NCI-H1694 (cell line): ENCODE measurements around the gene MTHFSD.

Experiments used
- DNase-seq: peaks from one replicate; lab custom pipeline; 2025; lab: John Stamatoyannopoulos, UW

The MTHFSD gene

DNA sequence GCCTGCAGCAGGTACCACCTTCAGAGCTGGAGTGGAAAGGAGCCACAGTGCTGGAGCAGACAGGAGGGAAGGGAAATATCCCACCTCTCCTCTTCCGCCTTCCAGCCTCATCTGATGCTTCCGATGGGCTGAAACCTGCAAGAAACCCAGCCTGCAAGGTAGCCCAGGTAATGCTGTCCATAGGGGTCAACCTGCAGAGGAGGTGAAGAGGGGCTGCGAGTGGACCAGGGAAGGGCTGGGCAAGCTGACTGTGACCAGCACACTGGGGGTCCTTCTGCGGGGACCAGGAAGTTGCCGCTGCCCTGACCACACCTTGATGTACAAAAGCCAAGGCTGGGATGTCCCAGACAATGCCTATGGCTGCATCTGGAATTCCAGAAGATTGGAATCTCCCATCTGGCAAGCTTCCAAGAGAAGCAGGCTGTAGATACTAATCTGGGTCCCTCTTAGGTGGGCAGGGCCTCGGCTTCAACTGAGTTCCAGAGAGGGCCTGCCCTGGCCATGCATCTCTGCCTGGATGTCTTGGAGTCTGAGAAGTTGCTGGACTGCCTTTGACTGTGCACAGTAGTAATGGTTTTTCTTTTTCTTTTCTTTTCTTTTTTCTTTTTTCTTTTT is 29.1 kb upstream of the MTHFSD start:
- DNase-seq, result no peak

DNA sequence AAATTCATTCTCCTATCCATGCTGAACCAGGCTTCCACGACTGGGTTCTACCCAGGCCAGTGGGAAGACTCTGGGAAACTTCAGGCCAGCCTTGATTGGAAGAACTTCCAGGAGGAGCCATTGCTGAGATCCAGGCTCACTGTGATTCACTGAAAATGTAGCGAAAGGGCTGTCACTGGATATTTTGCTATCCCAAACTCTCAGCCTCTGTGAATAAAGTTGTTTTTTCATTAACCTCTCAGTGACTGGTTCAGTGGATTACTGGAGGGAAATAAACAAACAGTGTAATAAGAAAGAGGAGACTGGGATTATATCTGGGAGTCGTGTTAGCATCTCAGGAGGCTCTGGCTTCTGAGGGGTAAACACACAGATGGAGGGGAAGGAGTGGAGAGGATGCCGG is 26.4 kb upstream of the MTHFSD start:
- no peak for DNase-seq

- no peak for DNase-seq
These were observed 25.7 kb upstream of the MTHFSD start for GRCh38 chr16:86580791-86581170.

DNA sequence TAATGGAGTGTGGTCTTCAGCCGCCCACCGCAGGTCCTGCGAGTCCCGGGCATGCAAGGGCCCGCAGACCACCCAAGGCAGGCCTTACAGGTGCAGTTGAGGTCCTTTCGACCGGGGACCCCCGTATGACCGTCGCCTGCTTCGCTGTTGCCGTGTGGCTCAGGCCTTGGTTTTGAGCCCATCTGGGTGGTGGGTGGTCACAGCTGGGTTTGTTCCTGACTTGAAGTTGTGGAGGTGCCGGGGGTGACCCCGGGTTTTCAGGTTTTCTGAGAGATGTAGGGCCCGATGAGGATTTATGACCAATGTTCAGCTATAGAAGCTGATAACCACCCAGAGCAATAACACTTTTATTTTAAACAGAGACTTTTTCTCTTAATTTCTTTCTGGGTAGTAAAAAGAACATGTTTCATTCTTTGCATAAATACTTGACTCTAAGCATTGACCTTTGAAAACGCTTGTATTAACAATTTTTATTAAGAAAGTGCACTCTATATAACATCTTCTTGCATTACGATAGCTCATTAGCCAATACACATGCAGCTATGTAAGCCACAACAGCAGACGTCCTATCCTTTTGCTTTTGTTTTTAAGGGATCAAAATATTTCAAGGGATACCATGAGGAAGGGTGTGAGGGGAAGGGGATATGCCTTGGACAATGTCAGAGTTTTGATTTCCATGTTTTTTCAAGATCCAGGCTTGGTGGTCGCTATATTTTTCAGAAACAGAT is 25.2 kb upstream of the MTHFSD start:
- no peak for DNase-seq

- no peak for DNase-seq
These were observed 24.4 kb upstream of the MTHFSD start for GRCh38 chr16:86579268-86580062.

GRCh38 chr16:86578611-86579267 is 23.7 kb upstream of the MTHFSD start:
- no peak for DNase-seq

- no peak for DNase-seq
These were observed 23.1 kb upstream of the MTHFSD start, which contains the start of gene FOXL1 for GRCh38 chr16:86578061-86578599. TSS of gene FOXL1 (plus strand) at chr16:86578549. CDS start at chr16:86578724, 175 bp downstream.

DNA sequence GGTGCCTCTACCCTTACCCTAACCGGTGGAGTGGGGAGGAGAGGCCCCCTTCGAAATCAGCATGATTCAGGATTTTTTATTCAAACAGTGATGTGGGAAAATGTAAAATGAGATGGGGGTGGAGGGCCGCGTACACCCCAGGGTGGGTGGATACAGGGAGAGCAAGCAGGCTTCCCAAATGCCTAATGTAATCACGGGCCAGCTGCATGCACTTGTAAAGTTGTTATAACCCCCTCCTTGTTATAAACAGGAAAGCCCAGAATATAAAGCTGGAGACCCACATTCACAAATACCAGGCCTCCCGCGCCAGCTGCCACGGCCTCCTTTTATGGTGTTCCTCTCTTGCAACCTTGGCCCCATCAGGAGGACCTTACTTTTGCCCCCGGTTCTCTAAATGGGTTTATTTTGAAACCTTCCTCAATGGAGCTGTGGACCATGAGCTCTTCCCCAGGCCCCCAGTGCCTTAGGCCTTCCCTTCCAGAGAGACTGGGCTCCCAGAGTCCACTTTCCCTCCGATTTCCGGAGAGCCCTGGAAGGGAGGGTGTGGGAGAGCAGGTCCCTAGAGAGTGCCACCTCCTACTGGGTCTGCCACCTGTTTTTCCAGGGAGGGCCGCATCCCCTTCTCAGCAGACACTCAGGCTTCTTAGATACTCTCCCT is 22.4 kb upstream of the MTHFSD start:
- no peak for DNase-seq

GRCh38 chr16:86576591-86577313 is 21.7 kb upstream of the MTHFSD start:
- no peak for DNase-seq

GRCh38 chr16:86575754-86576557 is 20.9 kb upstream of the MTHFSD start:
- no peak for DNase-seq

GRCh38 chr16:86575095-86575685 is 20.2 kb upstream of the MTHFSD start:
- no peak for DNase-seq

DNA sequence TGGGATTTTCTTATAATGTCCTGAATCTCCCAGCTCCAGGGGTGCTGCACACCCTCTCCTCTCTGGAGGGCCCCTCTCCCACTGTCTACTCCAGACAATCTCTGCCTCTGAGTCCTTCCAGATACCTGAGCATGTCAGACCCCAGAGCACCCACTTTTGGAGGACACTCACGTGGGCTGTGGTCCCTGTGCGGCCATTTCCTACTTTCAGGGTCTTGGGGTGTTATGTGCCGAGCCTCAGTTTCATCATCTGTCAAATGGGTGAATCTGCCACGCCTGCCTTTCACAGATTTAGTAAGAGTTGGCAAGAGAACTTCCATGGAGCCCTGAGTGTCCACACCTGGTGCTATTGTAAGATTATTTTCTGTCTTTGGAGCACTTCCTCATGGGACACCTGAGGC is 19.6 kb upstream of the MTHFSD start:
- no peak for DNase-seq

DNA sequence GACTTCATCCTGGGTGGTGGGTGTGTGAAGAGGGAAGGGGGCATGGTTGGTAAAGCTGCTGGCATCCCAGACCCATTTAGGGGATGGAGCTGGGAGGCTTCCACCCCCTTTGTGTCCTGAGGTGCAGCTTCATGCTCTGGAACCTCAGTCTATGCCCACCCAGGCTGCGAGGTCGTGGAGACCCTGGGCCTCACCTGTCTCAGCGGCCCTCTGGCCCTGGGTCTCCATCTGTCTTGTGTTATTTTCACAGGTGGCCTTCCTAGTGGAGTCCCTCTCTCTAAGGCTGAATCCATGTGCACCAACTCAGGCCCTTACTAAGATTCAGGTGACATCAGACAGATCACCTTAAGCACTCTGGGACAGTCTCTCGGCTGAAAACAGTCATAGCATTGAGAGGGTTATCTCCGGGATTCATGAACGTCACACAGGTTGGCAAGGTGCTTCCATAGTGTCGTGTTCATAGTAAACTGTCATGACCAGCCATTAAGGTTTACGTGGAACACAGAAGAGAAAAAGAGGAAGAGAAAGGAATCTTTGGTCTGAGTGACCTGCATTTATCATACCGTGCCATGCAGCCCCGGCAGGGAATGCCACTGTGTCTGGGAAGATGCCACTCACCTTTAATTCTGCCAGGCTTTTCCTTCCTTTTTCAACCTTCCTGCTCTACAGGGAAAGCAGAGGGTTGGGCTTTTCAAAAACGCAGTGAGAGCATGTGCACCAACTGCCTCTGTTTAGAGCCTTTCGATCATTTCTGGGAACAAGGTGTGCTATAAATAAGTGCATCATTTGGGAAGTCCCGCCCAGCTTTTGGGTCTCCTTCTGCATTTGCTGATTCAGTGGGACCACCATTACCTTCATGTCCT is 18.8 kb upstream of the MTHFSD start:
- DNase-seq, result no peak

DNA sequence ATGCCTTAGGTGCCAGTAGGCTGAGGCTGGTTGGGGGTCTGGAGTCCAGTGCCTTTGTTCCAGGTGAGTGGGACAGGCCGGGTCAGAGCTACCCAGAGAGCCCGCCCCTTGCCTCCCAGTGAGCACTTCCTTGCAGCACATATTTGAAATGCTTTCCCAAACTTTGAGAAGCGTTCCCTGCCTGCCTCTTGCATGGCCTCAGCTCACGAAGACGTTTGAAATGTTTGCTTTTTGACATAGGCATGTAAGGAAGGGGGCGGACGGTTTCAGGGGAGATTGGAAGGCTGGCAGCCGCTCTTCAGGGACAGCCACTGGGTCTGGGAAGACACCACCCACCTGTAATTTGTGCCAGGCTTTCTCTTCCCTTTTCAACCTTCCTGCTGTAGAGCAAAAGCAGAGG is 18.2 kb upstream of the MTHFSD start:
- no peak for DNase-seq

DNA sequence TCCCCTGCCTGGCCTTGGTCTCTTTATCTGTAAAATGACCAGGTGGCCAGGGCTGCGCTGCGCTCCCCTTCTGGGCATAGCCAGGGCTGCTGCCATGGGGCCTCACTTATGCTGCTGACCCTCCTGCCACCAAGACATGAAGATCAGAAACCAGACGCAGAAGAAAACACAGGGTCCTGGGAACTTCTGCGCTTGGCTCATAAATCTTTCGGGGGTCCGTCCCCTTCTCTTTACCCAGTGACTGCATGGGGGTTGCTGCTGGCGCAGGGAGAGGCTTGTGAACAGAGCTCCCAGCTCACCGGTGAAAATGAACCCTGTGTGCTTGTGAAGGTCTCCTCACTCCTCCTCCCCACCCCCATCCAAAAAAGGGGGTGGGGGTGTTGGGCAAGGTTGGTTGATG is 17.6 kb upstream of the MTHFSD start:
- no peak for DNase-seq

- no peak for DNase-seq
These were observed 17.0 kb upstream of the MTHFSD start for GRCh38 chr16:86572041-86572521.

- DNase-seq, result no peak
These were observed 16.5 kb upstream of the MTHFSD start for GRCh38 chr16:86571530-86571915.
